ENCODE results near the gene ENO1.

ENO1 gene

GRCh38 chr1:8870616-8871538 lies 7.6 kb downstream of the ENO1 start:
- DNase-seq, result no peak

- DNase-seq, result no peak
These were observed 8.4 kb downstream of the ENO1 start for GRCh38 chr1:8870103-8870502.

GRCh38 chr1:8867878-8868567 lies 10.5 kb downstream of the ENO1 start:
- DNase-seq, result no peak

- no peak for DNase-seq
These were observed 11.6 kb downstream of the ENO1 start for GRCh38 chr1:8866792-8867415.

- DNase-seq, result no peak
These were observed 12.2 kb downstream of the ENO1 start for GRCh38 chr1:8866173-8866791.

- no peak for DNase-seq
These were observed 13.7 kb downstream of the ENO1 start for GRCh38 chr1:8864713-8865344.

- no peak for DNase-seq
These were observed 14.7 kb downstream of the ENO1 start for GRCh38 chr1:8863794-8864233.

GRCh38 chr1:8863138-8863537 lies 15.3 kb downstream of the ENO1 start:
- DNase-seq, result no peak

GRCh38 chr1:8862528-8862927 lies 16.0 kb downstream of the ENO1 start:
- no peak for DNase-seq

GRCh38 chr1:8860738-8861516 lies 17.6 kb downstream of the ENO1 start:
- peak; percentile 12 for DNase-seq

- peak; percentile 52 for DNase-seq
These were observed 19.4 kb downstream of the ENO1 start for GRCh38 chr1:8858888-8859706.

- DNase-seq, result no peak
These were observed 20.3 kb downstream of the ENO1 start for GRCh38 chr1:8858112-8858668.

- DNase-seq, result no peak
These were observed 21.6 kb downstream of the ENO1 start for GRCh38 chr1:8856689-8857412.

GRCh38 chr1:8854240-8854639 lies 24.2 kb downstream of the ENO1 start:
- DNase-seq, result no peak

GRCh38 chr1:8851060-8851459 lies 27.4 kb downstream of the ENO1 start:
- no peak for DNase-seq

- DNase-seq, result peak; percentile 94
These were observed 29.7 kb downstream of the ENO1 start for GRCh38 chr1:8848663-8849386.

GRCh38 chr1:8847990-8848389 lies 30.5 kb downstream of the ENO1 start:
- DNase-seq, result no peak

- no peak for DNase-seq
These were observed 32.2 kb downstream of the ENO1 start for GRCh38 chr1:8846263-8846662.
